Astrocyte (in vitro differentiated cells and primary cell): ENCODE results near the gene DOK5. TPM values are rescaled to one million over a fixed set of nuclear protein-coding genes. Genes with fewer than 3 reads are reported as not detected.

Experiments used
- DNase-seq: peaks from one replicate; pipeline ENCODE4 v3.0.0-alpha.2; 2010; ENCODE audit warnings: low read depth
- FAIRE-seq: peaks from 2 replicates; lab custom pipeline; 2011; peaks lifted over from hg19 to GRCh38; lab: Jason Lieb, UNC
- H2AFZ ChIP-seq: 2 replicates; pipeline ENCODE4 v1.6.0; 2012; ENCODE audit warnings: low read depth, low read length, inconsistent platforms
- H3K27ac ChIP-seq: 2 replicates; pipeline ENCODE4 v1.5.1; 2011; ENCODE audit warnings: low read depth, low read length, inconsistent platforms
- H3K27me3 ChIP-seq: 2 replicates; pipeline ENCODE4 v1.6.0; 2011; ENCODE audit warnings: low read length, inconsistent platforms; ENCODE audit not compliant: insufficient read depth
- H3K36me3 ChIP-seq: 2 replicates; pipeline ENCODE4 v1.5.1; 2011; ENCODE audit warnings: low read length, inconsistent platforms; ENCODE audit not compliant: insufficient read depth
- H3K4me1 ChIP-seq: 2 replicates; pipeline ENCODE4 v1.5.1; 2011; ENCODE audit warnings: low read length, inconsistent platforms; ENCODE audit not compliant: insufficient read depth
- H3K4me2 ChIP-seq: 2 replicates; pipeline ENCODE4 v1.6.0; 2012; ENCODE audit warnings: low read length, inconsistent platforms
- H3K4me3 ChIP-seq: 2 replicates; pipeline ENCODE4 v1.5.1; 2011; ENCODE audit warnings: low read depth, mild to moderate bottlenecking, low read length, inconsistent platforms; ENCODE audit not compliant: insufficient read depth
- H3K79me2 ChIP-seq: 2 replicates; pipeline ENCODE4 v1.6.0; 2012; ENCODE audit warnings: mild to moderate bottlenecking, low read length, inconsistent platforms; ENCODE audit not compliant: insufficient read depth
- H3K9ac ChIP-seq: 2 replicates; pipeline ENCODE4 v1.6.0; 2012; ENCODE audit warnings: mild to moderate bottlenecking, low read length, inconsistent platforms
- H3K9me3 ChIP-seq: 2 replicates; pipeline ENCODE4 v1.5.1; 2012; ENCODE audit warnings: low read depth, mild to moderate bottlenecking, low read length, inconsistent platforms; ENCODE audit not compliant: insufficient read depth
- H4K20me1 ChIP-seq: 2 replicates; pipeline ENCODE4 v1.6.0; 2012; ENCODE audit warnings: low read length, inconsistent platforms; ENCODE audit not compliant: insufficient read depth
- H3K27ac Mint-ChIP-seq: one replicate; pipeline ENCODE4 v1.8.0; 2021; ENCODE audit warnings: mild to moderate bottlenecking, mixed read lengths; ENCODE audit not compliant: unreplicated experiment
- H3K27me3 Mint-ChIP-seq: one replicate; pipeline ENCODE4 v1.8.0; 2021; ENCODE audit warnings: low read depth, mixed read lengths; ENCODE audit not compliant: unreplicated experiment
- H3K36me3 Mint-ChIP-seq: one replicate; pipeline ENCODE4 v1.8.0; 2021; ENCODE audit warnings: low read depth, mixed read lengths; ENCODE audit not compliant: unreplicated experiment
- H3K4me1 Mint-ChIP-seq: one replicate; pipeline ENCODE4 v1.8.0; 2021; ENCODE audit warnings: low read depth, mixed read lengths; ENCODE audit not compliant: unreplicated experiment
- H3K4me3 Mint-ChIP-seq: one replicate; pipeline ENCODE4 v1.8.0; 2021; ENCODE audit warnings: mild to moderate bottlenecking, moderate library complexity, mixed read lengths; ENCODE audit not compliant: unreplicated experiment
- H3K9me3 Mint-ChIP-seq: one replicate; pipeline ENCODE4 v1.8.0; 2021; ENCODE audit warnings: mild to moderate bottlenecking, mixed read lengths; ENCODE audit not compliant: unreplicated experiment
- EZH2 ChIP-seq: IDR thresholded peaks from 2 replicates; pipeline ENCODE4 v1.6.1; 2012; ENCODE audit warnings: mild to moderate bottlenecking, low read length, inconsistent platforms; ENCODE audit not compliant: insufficient read depth
- total RNA-seq: library from RNA; stranded (reverse); gene quantifications from 2 replicates; pipeline ENCODE4 v1.2.1, GENCODE V29; 2021
- TF ChIP-seq, protein P1 (sequence below): IDR thresholded peaks from 2 replicates; pipeline ENCODE4 v1.5.1; 2011; ENCODE audit warnings: low read depth, mild to moderate bottlenecking, inconsistent platforms, low read length, moderate library complexity; ENCODE audit not compliant: insufficient read depth

The DOK5 gene
- total RNA-seq, 1 donor from 2014 or later: 1.2 TPM

DNA sequence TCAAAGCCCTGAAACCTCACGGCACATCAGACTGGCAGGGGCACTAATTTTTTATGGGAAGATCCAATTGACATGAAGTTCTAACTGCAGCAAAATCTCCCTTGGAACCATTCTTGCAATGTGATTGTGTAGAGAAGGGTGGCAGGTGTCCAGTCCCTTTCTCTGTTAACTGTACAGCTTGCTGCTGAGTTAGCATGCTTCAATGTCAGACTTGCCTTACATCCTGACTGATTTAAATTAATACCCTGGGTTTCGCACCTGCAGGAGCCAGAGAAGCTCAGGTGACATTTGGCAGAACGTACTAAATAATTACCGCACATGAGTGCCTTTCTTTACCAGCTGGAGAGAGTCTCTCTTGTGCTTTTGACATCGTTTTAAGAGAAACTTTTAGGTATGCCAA, 123.0 kb downstream of the DOK5 start:
- no peak for FAIRE-seq
- H3K27me3 Mint-ChIP-seq: peaks cover 2% of the 10 kb centered on the region
- no peak for DNase-seq
- H3K27ac ChIP-seq: no peak overlapping the region
- no peaks in the 10 kb centered on the region for H3K36me3 ChIP-seq
- no peak overlapping the region for H3K4me3 Mint-ChIP-seq
- peaks cover 3% of the 10 kb centered on the region for H3K9me3 ChIP-seq
- no peak overlapping the region for H2AFZ ChIP-seq
- H3K36me3 Mint-ChIP-seq: no peaks in the 10 kb centered on the region
- H3K9ac ChIP-seq: no peak overlapping the region
- H4K20me1 ChIP-seq: no peaks in the 10 kb centered on the region
- H3K79me2 ChIP-seq: no peaks in the 10 kb centered on the region
- no peaks in the 10 kb centered on the region for H3K27me3 ChIP-seq
- TF ChIP-seq, protein P1, sequence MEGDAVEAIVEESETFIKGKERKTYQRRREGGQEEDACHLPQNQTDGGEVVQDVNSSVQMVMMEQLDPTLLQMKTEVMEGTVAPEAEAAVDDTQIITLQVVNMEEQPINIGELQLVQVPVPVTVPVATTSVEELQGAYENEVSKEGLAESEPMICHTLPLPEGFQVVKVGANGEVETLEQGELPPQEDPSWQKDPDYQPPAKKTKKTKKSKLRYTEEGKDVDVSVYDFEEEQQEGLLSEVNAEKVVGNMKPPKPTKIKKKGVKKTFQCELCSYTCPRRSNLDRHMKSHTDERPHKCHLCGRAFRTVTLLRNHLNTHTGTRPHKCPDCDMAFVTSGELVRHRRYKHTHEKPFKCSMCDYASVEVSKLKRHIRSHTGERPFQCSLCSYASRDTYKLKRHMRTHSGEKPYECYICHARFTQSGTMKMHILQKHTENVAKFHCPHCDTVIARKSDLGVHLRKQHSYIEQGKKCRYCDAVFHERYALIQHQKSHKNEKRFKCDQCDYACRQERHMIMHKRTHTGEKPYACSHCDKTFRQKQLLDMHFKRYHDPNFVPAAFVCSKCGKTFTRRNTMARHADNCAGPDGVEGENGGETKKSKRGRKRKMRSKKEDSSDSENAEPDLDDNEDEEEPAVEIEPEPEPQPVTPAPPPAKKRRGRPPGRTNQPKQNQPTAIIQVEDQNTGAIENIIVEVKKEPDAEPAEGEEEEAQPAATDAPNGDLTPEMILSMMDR: no peak
- TF ChIP-seq EZH2: no peak
- no peak overlapping the region for H3K4me3 ChIP-seq
- no peaks in the 10 kb centered on the region for H3K4me1 ChIP-seq
- H3K9me3 Mint-ChIP-seq: peaks cover 4% of the 10 kb centered on the region
- no peak overlapping the region for H3K27ac Mint-ChIP-seq
- peaks cover 4% of the 10 kb centered on the region for H3K4me1 Mint-ChIP-seq
- no peak overlapping the region for H3K4me2 ChIP-seq

DNA sequence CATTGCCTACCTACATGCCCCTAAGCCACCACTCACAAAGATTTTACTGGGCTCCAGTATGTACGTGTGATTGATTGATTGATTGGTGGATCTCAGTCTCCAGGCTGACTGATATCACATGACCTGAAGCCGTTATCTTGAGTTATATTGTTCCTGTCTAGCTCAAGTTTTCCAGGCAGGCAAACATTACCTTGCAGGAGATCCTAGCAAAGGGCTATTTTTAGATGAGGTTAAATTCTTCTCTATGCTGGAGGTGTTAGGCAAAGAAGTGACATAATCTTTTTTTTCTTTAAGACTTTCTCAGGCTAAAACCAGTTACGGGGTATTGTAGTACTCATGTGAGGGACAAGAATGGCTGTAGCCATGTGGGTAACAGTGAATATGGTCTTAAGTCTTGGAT, 125.2 kb downstream of the DOK5 start:
- Histone ChIP-seq H4K20me1 (no peaks in the 10 kb centered on the region), H3K9me3 (peaks cover 3% of the 10 kb centered on the region), H3K27ac (no peak overlapping the region), H3K4me2 (no peak overlapping the region), H3K4me1 (no peaks in the 10 kb centered on the region), H3K27me3 (no peaks in the 10 kb centered on the region), H3K9ac (no peak overlapping the region), H3K79me2 (no peaks in the 10 kb centered on the region), H3K36me3 (no peaks in the 10 kb centered on the region), H2AFZ (no peak overlapping the region), H3K4me3 (no peak overlapping the region)
- H3K36me3 Mint-ChIP-seq: no peaks in the 10 kb centered on the region
- TF ChIP-seq EZH2: no peak
- TF ChIP-seq, protein P1: no peak
- H3K27me3 Mint-ChIP-seq: peaks cover 2% of the 10 kb centered on the region
- no peak overlapping the region for H3K27ac Mint-ChIP-seq
- FAIRE-seq: no peak
- H3K4me3 Mint-ChIP-seq: no peak overlapping the region
- H3K4me1 Mint-ChIP-seq: peaks cover 4% of the 10 kb centered on the region
- DNase-seq: no peak
- peaks cover 4% of the 10 kb centered on the region for H3K9me3 Mint-ChIP-seq

DNA sequence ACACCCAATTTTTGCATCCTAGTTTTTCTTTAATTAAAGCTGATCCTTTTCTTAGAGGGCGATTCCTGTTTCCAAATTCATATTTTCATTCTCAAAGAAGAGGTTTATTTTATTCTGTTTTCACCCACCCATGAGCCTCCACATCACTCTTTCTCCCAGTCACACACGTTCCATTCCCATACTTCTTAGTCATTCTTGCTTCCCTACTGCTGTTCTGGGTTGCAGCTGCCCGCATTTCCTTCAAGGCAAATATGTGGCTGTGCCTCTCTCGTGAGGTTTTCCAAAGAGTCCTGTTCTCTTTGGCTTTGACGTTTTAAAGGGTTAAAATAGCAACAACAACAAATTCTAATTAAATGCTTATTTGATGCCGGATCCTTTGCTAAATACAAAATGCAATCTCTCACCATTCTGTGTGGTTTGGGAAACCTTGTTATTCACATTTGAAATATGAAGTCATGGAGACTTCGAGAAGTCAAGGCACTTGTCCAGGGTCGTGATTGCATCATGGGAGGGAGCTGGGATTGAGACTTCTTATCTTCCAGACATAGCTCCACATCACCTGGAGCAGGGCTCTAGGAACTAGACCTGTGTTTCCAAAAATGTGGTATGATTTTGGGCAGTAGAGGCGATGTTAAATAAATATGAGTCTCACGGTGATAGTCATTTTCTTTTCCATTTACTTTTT, 126.6 kb downstream of the DOK5 start:
- no peak overlapping the region for H2AFZ ChIP-seq
- H3K79me2 ChIP-seq: no peaks in the 10 kb centered on the region
- H3K27me3 ChIP-seq: no peaks in the 10 kb centered on the region
- peaks cover 3% of the 10 kb centered on the region for H3K9me3 ChIP-seq
- H3K36me3 ChIP-seq: no peaks in the 10 kb centered on the region
- H3K27ac Mint-ChIP-seq: no peak overlapping the region
- H3K4me1 Mint-ChIP-seq: peaks cover 4% of the 10 kb centered on the region
- H3K27ac ChIP-seq: no peak overlapping the region
- H3K4me2 ChIP-seq: no peak overlapping the region
- no peak overlapping the region for H3K9ac ChIP-seq
- no peaks in the 10 kb centered on the region for H3K36me3 Mint-ChIP-seq
- FAIRE-seq: no peak
- peaks cover 2% of the 10 kb centered on the region for H3K27me3 Mint-ChIP-seq
- no peaks in the 10 kb centered on the region for H3K4me1 ChIP-seq
- H3K4me3 ChIP-seq: no peak overlapping the region
- no peak for DNase-seq
- TF ChIP-seq, protein P1: no peak
- no peak for TF ChIP-seq EZH2
- no peaks in the 10 kb centered on the region for H4K20me1 ChIP-seq
- no peak overlapping the region for H3K4me3 Mint-ChIP-seq
- H3K9me3 Mint-ChIP-seq: peaks cover 4% of the 10 kb centered on the region
